ENCODE results near the gene MACROD2.
A peak's percentile ranks its signal among the peaks of the same experiment; 100 is the strongest.

The MACROD2 gene

GRCh38 chr20:14553774-14554534, 558.6 kb downstream of the MACROD2 start:
- DNase-seq = no peak

- no peak for DNase-seq
Observed at GRCh38 chr20:14555676-14556075, 560.4 kb downstream of the MACROD2 start.

GRCh38 chr20:14556206-14556605, 560.9 kb downstream of the MACROD2 start:
- DNase-seq = no peak

DNA sequence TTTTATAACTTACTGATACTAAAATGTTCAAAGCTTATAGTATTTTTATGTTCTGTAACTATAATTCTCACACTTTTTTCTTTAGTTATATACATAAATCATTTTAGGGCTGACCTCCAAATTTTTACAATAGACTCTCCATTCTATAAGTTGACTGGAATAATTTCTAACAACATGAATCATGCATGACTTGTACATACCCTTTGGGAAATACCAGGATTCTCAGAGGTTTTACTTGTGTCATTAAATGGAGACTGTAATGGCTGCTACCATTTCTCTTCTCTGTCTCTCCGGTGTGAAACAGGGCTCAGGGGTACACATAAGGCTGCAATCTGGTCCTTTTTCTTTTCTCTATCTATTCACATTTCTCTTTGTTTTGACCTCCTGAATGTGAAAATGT, 564.3 kb downstream of the MACROD2 start:
- DNase-seq = no peak

DNA sequence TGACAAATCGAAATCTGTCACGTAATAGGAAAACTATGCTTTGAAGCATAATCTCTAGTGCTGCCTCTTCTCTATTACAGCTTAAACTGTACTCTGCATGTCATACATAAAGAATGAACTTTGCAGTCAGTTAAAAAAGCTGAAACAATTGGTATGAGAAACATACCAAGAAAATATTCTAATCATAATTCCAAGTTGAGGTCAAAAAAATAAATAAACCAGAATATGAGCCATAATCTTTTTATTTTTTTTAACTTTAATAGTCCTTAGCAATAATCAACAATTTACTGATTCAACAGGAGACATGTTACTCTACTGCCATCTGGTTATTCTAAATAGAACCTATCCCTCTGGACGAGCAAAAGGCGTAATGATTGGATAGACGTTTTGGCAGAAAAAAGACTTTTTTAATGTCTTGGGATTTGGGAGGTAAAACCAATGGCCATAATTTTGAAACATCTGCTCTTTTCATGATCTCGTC, 566.5 kb downstream of the MACROD2 start:
- DNase-seq = no peak

DNA sequence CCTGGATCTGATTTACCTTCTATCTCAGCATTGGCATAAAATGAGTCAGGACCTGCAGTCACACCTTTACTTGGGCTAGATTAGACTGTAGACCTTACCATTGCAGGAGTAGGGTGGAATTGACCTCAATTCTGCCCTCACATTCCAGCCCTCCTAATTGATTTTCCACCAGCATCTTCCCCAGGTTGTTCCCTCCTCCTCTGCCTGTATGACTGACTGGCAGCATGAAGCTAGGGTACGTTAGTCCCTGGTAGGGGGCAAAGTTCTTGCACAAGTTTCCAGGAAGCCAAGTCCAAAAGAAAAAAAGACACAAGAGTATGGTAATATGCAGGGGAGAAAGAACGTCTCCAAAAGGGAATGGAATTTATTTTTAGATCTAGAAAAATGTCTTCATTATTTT, 567.7 kb downstream of the MACROD2 start:
- no peak for DNase-seq

DNA sequence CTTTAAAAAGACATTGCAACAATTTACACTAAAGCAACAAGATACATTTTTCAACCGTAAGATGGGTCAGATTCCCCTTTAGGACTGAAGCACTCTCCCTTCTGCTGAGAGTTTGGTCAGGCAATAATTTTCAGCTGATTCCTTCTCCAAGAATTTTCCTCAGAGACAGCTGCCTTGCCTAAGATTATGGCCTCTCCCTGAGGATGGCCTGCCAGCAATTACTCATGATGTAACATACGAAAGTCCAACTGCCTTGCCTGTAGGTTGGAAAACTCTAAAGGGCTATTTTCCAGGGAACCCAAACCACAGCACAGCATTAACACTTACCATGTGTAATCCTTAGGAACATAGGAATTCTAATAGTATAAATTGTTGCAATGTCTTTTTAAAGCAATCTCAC, 571.2 kb downstream of the MACROD2 start:
- DNase-seq = no peak

GRCh38 chr20:14568225-14568624, 572.9 kb downstream of the MACROD2 start:
- DNase-seq = no peak

GRCh38 chr20:14568701-14569100, 573.4 kb downstream of the MACROD2 start:
- DNase-seq = peak; percentile 39

DNA sequence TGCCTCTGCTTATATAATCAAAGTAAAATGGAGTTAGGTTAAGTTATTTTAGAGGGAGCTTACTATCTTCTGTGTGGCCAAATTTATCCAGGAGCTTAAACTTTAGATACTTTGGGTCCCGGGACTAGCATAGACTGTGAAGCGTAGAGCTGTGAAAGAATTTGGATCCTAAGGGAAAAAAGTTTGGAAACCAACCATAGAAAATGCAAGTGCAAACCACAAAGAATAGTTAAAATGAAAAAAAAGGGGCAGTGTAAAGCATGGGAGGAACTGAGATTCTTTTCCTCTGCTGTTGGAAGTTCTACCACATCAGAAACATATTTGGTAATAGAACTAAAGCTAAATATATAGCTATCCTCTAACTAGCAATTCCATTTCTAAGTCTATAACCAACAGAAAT, 574.3 kb downstream of the MACROD2 start:
- no peak for DNase-seq

GRCh38 chr20:14570811-14571210, 575.5 kb downstream of the MACROD2 start:
- DNase-seq = no peak

DNA sequence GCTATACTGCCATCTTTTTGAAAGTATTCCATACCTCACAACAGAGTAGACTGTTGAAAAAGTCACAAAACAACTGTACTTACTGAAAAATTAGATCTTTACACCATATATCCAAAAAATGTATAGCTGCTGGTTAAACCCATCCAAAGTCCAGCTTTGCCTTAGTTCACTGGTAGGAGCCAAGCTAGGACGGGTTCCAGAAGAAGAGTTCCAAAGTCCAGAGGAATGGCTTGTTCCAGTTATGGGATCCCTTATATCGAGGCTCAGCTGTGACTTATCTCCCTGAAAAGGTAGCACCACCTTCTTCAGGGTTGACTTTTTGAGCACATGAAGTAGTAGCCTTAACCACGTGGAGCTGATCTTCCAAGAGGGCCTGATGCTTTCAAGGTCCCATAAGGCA, 578.4 kb downstream of the MACROD2 start:
- DNase-seq = no peak

GRCh38 chr20:14576196-14576877, 581.0 kb downstream of the MACROD2 start:
- no peak for DNase-seq

DNA sequence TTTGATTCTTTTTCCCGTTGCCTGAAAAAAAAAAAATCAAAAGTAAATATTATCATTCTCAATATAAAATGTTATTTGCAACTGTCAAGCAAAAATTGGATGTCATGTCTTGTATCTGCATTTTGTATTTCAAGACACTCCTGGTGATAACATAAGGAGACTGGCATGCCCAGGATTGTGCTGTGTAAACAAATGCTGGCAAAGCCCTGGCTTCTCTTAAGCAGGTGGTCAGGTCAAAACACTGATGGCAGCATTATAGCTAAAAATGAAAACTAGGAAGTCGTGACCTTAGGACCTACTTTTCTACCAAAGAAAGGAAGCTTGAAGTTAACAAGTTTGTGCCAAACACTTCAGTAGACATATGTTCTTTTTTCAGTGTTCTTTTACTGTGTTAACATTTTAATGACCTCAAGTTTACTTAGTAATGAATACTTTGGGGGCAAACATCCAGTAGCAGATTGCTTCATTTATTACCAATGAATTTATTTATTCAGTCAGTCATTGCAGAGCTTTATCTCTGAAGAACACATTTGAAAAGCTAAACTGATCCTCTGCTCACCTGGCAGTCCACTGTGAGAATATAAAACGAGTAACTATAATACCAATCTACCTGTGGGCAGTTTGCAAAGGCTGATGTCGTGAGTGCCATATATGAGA, 585.2 kb downstream of the MACROD2 start:
- DNase-seq = no peak

- DNase-seq = no peak
Observed at GRCh38 chr20:14581731-14582130, 586.4 kb downstream of the MACROD2 start.

GRCh38 chr20:14582855-14583254, 587.5 kb downstream of the MACROD2 start:
- no peak for DNase-seq

DNA sequence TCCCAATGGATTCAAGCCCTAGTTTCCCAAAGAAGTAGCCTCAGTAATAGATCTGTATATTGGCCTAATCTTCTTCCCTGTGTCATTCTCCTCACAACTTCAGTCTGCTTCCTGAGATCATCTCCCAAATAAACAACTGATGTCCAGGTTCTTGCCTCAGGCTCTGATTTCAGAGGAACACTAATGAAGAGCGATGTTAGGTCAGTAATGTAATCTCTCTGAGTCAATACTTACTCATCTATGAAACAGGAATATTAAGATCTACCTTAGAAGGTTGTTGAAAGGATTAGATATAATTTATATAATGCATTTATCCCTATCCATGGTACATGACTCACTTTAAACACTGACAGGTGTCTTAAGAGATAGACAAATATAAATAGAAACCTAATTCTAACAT, 588.1 kb downstream of the MACROD2 start:
- DNase-seq = no peak

DNA sequence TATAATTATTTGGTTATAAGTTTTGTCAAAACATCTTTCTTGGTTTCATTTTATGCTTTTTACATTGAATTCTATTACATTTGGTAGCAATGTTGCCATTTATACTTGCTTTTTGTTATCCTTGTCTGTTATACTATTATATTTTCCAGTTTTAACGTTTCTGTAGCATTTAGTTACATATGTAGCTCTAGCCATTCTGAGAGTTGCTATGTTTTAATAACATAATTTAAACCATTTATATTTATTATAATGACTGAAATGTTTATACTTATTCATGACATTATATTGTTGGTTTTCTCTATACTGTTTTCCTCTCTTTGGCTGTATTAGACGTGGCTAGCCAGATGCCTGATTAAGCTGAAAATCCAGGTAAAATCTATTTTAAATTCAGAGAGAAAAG, 594.1 kb downstream of the MACROD2 start:
- no peak for DNase-seq

- DNase-seq = no peak
Observed at GRCh38 chr20:14595051-14595450, 599.7 kb downstream of the MACROD2 start.

DNA sequence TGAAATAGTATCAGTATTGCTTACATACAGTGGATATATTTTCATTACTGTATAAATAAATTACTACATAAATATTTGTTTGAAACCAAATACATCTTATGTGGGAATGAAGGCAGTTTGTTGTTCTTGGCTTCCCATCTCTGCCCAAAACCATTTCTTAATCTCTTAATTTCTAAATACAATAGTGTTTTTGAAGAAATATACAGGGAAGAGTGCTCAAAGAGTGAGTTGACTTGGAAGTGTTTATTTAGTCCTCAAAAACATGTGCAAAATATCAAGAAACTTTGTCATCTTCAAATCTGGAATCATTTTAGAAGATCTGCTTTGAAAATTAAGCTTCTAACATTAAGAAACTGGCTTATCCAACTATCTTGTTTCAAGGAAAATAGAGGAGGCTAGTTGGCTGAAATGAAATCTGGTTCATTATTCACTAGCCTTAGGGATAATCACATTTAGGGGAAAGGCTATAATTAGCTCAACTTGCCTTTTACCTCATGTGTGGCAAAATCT, 601.9 kb downstream of the MACROD2 start:
- DNase-seq = peak; percentile 86

- DNase-seq = peak; percentile 98
Observed at GRCh38 chr20:14599613-14600012, 604.3 kb downstream of the MACROD2 start.

- peak; percentile 58 for DNase-seq
Observed at GRCh38 chr20:14600527-14600926, 605.2 kb downstream of the MACROD2 start.

DNA sequence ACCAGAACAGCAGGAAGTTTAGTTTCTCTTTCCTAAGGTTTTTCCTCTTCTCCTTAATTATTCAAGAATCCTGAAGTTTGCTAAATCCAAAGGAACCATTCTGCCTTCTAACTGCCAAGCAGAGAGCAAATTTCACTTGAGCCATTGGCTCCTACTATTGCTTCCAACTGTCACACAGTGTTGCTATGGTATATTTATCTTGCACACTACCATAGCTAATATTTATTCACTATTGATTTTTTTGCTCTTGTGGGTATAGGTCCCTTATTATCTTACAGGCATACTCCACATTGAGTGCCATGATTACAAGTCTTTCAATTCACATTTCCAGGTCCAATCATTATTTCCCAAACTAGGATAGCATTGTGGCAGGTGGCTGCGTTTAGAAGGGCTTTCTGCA, 608.8 kb downstream of the MACROD2 start:
- no peak for DNase-seq

Measured in NCI-H82 (cell line).